NCI-H2171 (cell line): ENCODE data around the gene VMP1.
"Not testable (repeated sequence)": the region's sequence is repeated elsewhere in the genome, so short reads cannot be mapped to it uniquely, and the experiment has no call there.

Experiments
- DNase-seq: peaks from one replicate; lab custom pipeline; 2025; lab: John Stamatoyannopoulos, UW

The VMP1 gene

GRCh38 chr17:59814276-59814675 is 106.8 kb downstream of the VMP1 start:
- DNase-seq = no peak

- no peak for DNase-seq
These were observed 107.2 kb downstream of the VMP1 start for GRCh38 chr17:59814685-59815084.

- DNase-seq = no peak
These were observed 108.5 kb downstream of the VMP1 start for GRCh38 chr17:59815965-59816364.

GRCh38 chr17:59825533-59826322 is 118.3 kb downstream of the VMP1 start:
- DNase-seq = no peak

- DNase-seq = no peak
These were observed 119.4 kb downstream of the VMP1 start for GRCh38 chr17:59826706-59827453.

GRCh38 chr17:59827721-59828477 is 120.4 kb downstream of the VMP1 start:
- no peak for DNase-seq

- no peak for DNase-seq
These were observed 121.0 kb downstream of the VMP1 start for GRCh38 chr17:59828478-59828760.

- not testable (repeated sequence) for DNase-seq
These were observed 121.4 kb downstream of the VMP1 start for GRCh38 chr17:59828819-59829216.

GRCh38 chr17:59829217-59830006 is 122.0 kb downstream of the VMP1 start:
- no peak for DNase-seq

- DNase-seq = no peak
These were observed 122.7 kb downstream of the VMP1 start for GRCh38 chr17:59830007-59830630.

- DNase-seq = no peak
These were observed 123.5 kb downstream of the VMP1 start for GRCh38 chr17:59830846-59831486.

GRCh38 chr17:59832883-59833379 is 125.5 kb downstream of the VMP1 start:
- DNase-seq = no peak

GRCh38 chr17:59837308-59838051 is 130.0 kb downstream of the VMP1 start:
- no peak for DNase-seq

- DNase-seq = no peak
These were observed 130.8 kb downstream of the VMP1 start for GRCh38 chr17:59838052-59838916.

GRCh38 chr17:59839651-59840328 is 132.3 kb downstream of the VMP1 start:
- DNase-seq = no peak

- no peak for DNase-seq
These were observed 133.1 kb downstream of the VMP1 start for GRCh38 chr17:59840329-59841090.

- not testable (repeated sequence) for DNase-seq
These were observed 133.8 kb downstream of the VMP1 start for GRCh38 chr17:59841091-59841881.
